Measurements from ENCODE around the gene RAD18.

DNA sequence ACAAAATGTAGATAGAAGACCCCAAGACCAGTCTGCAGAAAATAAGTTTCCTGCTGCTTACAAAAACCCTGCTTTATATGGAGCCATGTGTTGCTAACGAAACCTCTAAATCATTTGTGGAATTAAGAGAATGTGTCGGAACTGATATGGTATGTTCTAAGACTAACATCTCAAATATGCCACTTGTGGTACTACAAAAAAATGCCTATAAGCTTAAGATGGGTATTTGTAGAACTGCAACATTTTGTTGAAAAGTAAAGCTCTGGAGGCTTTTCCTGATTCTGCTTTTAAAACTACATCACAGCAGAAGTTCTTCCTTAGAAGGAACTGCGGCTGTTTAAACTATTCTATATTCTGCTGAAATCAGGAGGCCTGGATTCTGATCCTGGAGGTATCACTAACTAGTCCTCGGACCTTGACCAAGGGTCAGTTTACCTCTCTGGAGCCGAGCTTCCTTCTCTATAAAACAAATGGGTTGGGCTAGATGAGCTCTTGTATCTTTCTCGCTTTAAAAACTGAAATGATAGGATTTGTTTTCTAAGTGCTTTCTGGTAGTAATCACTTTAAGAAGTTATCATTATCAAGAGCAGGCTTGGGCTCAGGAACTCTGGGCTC, 74.9 kb downstream of the RAD18 start:
- TF ChIP-seq, protein P1, sequence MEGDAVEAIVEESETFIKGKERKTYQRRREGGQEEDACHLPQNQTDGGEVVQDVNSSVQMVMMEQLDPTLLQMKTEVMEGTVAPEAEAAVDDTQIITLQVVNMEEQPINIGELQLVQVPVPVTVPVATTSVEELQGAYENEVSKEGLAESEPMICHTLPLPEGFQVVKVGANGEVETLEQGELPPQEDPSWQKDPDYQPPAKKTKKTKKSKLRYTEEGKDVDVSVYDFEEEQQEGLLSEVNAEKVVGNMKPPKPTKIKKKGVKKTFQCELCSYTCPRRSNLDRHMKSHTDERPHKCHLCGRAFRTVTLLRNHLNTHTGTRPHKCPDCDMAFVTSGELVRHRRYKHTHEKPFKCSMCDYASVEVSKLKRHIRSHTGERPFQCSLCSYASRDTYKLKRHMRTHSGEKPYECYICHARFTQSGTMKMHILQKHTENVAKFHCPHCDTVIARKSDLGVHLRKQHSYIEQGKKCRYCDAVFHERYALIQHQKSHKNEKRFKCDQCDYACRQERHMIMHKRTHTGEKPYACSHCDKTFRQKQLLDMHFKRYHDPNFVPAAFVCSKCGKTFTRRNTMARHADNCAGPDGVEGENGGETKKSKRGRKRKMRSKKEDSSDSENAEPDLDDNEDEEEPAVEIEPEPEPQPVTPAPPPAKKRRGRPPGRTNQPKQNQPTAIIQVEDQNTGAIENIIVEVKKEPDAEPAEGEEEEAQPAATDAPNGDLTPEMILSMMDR (IDR thresholded peaks at IDR 0.05; ENCODE audit: low read depth, low read length, poor library complexity, severe bottlenecking) = no peak
- no peak for TF ChIP-seq EZH2phosphoT487 (IDR thresholded peaks at IDR 0.05; ENCODE audit: borderline replicate concordance, low read length)
